ENCODE data around the gene UCK1.
"Not testable (repeated sequence)": the region's sequence is repeated elsewhere in the genome, so short reads cannot be mapped to it uniquely, and the experiment has no call there.

UCK1 gene

DNA sequence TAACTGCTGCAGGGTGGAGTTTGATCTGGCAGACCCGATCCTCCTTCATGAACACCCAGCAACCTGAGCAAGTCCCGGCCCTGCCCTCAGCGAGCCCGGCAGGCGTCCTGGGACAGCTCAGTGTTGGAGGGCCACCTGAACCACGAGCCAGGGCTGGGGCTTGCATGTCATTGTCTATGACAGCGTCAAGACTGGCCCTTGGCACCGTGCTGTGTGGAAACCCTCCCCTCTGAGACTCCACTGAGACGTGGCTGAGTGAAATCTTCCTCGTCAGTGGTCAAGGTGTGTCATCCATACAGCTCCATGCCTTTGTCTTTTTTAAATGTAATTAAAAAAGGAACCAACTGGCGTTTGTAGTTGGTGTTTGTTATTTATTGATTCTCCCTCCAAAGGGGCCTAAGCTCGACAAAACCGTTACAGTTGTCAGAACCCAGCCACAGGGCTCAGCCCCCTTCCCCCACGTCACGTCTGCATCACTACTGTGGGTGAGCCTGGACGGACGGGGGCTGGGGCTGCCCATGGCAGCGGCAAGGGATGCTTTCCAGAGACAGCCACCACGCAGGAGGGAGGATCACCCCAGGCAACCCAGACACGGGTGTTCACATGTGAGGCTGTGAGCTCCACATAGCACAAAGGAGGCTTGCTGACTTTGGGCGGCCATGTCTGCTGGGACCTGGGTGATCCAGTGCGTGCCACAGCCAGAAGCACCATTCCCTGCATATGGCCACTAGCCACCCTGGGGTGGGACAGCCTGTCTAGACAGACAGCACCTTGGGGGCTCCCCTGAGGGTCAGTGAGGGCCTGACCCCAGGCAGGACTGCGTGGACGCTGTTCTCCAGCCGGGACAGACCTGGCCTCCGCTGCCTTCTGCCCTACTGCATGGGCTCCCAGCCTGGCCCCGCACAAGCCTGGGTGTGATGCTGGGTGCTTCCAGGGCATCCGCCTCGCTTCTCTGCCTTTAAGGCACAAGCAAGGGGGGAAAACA is 7.3 kb downstream of the UCK1 start:
- no peak for DNase-seq

DNA sequence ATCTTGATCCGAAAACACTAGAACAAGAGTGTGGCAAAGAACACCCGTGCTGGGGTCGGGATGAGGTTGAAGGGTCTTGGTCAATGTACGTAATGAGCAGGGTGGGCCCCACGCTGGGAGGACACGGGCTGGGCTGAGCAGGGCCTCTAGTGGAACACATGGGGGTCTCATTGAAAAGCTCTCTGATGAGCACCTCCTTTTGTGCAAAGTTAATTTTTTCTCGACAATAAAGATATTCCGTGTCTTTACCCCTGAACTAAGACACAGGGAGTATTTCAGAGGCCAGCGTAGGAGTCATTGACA is 8.0 kb downstream of the UCK1 start:
- DNase-seq, result no peak

DNA sequence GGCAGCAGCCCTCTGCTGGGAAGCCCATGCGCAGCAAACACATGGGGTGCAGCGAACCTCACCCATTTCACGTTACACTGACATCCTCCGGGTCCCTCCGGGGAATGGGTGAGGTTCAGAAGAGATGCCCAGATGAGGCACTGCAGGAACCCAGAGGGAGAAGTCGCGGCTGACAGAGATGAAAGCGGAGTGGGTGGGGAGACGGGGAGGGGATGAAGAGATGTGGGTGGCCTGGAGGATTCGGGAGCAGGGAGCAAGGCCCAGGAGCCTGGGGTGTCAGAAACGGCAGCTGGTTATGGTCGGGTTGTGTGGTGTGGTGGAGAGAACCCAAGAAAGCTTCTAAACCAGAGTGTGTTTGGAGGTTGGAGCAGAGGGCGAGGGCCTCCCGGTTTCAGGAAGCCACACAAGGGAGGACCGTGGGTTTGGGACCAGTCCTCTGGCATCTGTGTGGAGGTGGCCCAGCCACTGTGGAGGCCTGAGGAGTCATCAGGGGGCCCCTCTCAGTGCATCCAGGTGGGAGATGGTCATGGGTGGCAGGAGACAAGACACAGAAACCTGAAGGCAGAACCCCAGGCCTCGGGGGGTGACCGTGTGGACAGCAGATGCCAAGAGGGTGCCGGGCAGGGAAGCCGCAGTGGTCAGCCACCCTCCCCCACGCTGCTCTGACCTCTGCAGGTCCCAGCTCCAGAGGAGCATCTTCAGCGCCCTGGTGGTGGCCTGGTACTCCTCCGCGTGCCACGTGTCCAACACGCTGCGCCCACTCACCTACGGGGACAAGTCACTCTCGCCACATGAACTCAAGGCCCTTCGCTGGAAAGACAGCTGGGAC is 8.6 kb downstream of the UCK1 start:
- DNase-seq, result no peak

DNA sequence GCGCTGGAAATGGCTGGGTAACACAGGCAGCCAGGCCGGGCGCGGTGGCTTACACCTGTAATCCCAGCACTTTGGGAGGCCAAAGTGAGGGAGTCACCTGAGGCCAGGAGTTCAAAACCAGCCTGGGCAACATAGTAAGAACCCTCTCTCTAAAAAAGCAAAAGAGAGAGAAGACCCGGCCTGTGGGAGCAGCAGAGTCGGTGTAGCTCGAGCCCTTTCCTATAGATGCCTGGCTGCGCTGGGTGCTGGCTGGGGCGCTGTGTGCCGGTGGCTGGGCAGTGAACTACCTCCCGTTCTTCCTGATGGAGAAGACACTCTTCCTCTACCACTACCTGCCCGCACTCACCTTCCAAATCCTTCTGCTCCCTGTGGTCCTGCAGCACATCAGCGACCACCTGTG is 9.2 kb downstream of the UCK1 start:
- DNase-seq, result no peak

DNA sequence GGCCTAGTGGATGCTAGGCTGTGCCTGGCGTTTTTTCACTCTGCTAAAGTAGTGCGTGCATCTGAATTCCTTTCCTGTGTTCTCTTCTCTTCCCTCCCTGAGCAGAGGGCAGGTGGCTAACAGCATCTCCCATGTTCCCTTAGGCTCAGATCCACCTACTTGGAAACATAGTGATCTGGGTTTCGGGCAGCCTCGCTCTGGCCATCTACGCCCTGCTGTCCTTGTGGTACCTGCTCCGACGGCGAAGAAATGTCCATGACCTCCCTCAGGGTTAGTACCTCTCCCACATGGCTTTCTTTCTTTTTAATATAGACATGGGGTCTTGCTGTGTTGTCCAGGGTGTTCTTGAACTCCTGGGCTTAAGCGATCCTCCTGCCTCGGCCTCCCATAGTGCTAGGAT is 9.9 kb downstream of the UCK1 start:
- DNase-seq, result no peak

DNA sequence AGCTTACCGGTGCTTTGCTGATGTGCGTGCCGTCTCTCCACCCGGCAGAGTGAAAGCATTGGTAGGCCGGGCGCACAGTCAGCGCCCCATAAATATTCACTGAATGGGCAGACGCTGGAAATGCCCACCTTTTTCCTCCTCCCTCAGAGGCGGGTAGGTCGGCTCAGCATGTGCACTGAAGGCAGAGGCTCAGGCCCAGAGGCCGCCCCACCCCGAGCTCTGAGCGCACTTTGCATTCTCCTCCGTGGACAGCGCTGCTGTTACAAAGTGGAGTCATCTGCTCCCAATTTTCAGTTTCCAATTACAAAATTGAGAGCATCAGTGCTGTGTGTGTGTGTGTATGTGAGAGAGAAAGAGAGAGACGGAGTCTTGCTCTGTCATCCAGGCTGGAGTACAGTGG is 10.6 kb downstream of the UCK1 start:
- no peak for DNase-seq

DNA sequence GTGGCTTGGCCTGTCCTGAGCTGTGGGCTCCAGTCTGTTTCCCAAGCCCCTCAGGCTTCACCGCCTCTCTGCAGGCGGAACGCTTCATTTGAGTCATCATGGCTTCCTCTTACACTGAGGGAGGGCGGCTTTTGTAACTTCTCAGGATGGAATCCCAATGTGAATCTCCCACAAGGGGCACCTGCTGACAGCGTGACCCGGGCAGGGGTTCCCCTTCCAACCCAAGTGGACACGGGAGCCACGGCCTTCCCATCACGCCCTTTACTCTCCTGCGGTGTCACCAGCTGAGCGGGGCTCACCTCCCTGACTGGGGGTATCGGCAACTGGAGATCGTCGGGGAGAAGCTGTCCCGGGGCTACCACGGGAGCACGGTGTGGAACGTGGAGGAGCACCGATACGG is 12.5 kb downstream of the UCK1 start:
- no peak for DNase-seq

DNA sequence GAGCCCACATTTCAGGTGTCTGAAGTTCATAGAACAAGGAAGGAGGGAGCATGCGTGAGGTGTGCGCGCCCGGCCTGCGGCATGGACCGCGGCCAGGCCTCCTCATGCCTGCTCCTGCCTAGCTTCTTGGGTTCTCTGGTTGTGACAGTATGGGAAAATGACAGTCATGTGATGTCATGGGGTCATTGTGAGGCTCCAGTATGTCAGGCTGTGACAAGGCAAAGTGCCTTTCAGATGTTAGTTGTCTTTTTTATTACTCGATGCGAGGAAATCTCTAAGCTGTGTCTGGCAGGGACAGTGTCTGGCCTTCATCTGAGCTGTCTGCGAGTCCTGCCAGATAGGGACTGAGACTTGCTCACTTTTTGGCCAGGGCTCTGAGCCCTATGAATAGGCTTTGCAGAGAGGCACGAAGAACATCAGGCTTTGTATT is 13.3 kb downstream of the UCK1 start:
- DNase-seq, result no peak

DNA sequence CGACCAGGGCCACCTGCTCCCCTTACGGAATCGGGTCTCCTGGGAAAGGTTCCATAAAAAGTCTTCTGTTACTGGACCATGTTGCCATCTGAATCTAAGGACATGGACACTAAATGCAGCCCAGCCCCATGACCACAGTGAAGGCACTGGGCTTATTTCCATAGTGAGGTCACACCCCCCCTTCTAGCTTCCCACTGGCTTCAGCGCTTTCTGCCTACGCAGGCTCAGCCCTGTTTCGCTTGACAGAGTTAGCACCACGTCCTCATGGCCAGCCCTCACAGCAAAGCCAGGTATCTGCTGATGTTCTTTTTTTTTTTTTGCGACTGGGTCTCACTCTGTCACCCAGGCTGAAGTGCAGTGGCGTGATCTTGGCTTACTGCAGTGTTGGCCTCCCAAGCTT is 14.1 kb downstream of the UCK1 start:
- no peak for DNase-seq

DNA sequence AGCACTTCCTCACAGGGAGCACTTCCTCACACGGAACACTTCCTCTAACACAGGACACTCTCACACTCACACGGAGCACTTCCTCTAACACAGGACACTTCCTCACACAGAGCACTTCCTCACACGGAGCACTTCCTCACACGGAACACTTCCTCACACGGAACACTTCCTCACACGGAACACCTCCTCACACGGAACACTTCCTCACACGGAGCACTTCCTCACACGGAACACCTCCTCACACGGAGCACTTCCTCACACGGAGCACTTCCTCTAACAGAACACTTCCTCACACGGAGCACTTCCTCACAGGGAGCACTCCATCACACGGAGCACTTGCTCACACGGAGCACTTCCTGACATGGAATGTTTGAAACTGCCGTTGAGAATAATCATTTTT is 15.0 kb downstream of the UCK1 start:
- DNase-seq, result no peak

DNA sequence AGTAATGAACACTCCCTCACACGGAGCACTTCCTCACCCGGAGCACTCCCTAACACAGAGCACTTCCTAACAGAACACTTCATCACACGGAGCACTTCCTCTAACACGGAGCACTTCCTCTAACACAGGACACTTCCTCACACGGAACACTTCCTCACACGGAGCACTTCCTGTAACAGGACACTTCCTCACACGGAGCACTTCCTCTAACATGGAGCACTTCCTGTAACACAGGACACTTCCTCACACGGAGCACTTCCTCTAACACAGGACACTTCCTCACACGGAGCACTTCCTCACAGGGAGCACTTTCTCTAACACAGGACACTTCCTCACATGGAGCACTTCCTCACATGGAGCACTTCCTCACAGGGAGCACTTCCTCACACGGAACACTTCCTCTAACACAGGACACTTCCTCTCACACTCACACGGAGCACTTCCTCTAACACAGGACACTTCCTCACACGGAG is 15.5 kb downstream of the UCK1 start:
- not testable (repeated sequence) for DNase-seq

DNA sequence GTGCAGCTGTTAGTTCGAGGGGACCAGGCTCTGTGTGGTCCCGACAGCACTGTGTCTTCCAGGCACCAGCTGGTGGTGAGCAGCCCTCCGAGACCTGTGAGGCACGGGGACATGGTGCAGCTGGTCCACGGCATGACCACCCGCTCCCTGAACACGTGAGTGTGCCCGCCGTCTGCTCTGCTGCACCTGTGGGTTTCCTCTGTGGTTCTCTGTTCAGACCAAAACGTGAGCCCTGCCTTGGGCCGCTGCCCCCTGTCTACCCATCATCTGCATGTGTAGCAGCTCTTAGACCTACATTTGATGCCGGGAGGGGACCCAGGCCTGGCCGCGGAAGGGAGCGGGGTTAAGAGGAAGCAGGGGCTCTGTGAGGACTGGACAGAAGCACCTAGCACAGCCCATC is 17.9 kb downstream of the UCK1 start:
- DNase-seq, result no peak

DNA sequence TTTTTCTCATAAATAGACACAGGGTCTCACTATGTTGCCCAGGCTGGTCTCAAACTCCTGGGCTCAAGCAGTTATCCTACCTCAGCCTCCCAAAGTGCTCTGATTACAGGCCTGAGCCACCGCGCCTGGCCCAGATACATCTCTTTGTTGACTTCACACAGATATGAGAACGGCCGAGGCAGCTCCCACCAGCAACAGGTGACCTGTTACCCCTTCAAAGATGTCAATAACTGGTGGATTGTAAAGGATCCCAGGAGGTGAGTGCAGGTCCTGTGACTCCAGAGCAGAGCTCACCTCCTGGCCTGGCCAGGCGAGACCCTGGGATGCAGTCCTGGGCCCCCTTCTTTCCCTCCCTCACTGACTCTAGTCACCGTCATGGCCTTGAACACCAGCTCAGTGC is 19.2 kb downstream of the UCK1 start:
- no peak for DNase-seq

DNA sequence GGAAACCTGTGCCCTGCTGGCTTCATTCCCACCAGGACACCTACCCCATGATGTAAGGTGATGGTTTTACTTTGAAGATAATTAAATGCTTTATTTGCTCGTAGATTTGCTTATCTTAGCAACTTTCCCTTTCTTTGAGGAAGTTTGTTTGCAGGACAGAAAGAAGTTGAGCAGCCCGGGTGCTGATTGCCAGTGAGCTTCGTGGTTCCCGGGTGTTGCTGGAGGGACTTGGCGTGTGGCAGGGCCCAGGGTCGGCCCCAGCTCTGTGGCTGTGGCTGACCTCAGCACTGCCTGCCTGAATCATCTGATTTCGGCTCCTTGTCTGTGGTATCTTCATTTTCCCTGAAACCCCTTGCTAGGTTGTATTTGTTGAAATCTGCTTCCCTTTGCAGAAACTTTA is 19.6 kb downstream of the UCK1 start:
- DNase-seq, result no peak

DNA sequence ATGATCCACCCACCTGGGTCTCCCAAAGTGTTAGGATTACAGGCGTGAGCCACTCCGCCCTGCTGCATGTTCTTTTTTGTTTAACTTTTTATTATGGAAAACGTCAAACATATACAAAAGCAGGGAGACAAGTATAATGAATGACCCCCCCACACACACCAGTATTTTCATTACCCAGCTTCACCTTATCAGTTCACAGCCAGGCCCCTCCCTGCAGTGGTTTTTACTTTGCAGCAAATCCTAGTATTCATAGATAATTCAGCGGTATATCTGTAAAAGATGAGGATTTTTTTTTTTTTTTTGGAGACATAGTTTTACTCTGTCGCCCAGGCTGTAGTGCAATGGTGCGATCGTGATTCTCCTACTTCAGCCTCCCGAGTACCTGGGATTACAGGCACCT is 26.1 kb downstream of the UCK1 start:
- no peak for DNase-seq

DNA sequence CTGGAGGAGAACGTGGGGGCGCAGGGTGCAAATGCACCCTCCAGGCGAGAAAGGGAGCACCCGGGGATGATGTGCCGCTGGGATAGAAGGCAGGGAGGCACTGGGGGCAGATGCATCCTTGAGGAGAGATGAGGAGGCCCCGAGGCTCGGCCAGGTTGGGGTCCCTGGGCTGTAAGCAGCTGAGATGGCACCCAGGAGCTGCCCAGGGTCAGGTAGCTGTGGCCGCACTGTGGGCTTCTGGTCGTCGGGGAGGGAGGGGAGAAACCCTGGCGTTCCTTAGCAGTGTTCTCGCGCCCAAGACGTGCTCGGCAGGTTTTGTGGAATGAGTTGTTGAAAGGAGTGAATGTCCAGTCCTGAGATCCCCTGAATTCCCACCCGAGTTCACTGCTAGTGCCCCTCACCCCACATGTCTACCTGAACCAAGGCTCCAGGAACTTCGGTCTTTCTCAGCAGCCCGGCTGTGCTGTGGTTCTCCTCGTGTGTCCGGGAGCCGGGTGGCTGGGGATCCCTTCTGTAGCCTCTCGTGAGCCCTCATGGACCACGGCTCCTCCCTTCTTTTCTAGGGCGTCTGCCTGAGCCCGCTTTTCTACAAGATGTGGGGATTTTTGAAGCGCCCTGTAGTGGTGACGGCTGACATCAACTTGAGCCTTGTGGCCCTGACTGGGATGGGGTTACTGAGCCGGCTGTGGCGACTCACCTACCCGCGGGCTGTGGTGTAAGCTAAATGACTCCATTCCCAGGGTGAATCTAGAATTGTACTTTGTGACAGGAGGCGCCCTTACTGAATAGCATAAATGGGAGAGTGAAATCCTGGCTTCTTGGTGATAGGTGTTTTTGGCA is 27.2 kb downstream of the UCK1 start:
- DNase-seq, result no peak

DNA sequence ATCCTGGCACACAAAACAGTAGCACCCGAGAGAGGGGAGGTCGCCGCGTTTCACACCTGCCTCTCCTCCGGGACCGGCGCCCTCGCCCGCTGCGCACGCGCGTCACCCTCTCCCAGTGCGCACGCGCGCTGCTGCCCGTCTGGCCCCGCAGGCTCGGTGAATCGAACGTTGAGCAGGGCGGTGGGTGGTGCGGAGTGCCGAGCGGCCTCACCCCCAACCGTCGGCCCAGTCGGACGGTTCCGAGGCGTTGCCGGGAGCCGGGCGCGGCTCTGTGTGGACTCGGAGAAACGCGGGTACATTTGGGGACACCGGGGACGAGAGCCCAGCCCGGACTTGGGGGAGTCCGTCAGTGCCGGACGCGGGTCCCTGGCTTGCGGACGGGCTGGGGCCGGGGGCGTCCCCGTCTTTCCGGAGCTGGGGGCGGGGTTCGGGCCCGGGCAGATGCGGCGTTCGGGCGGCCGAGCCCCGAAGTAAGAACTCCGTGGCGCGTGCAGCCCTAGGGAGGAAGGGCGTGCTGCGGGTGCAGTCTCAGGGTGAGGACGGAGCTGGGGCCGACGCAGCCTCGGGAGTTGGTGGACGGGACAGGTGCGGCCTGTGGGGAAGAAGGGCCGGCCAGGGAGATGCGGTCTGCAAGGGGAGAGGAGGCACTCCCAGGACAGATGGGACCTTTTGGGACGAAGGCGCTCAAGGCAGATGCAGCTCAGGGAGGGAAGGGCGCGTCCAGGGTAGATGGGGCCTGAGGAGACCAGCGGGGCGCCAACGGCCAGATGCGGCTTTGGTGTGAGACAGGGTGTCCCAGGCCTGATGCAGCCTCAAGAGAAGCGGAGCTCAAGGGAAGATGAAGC is 28.1 kb downstream of the UCK1 start, which contains the start of gene POMT1:
POMT1 (plus strand) TSS at position 138 of the 845 bp plus-strand sequence. CDS start 1,301 bp downstream, outside the sequence.
- peak; percentile 83 for DNase-seq

DNA sequence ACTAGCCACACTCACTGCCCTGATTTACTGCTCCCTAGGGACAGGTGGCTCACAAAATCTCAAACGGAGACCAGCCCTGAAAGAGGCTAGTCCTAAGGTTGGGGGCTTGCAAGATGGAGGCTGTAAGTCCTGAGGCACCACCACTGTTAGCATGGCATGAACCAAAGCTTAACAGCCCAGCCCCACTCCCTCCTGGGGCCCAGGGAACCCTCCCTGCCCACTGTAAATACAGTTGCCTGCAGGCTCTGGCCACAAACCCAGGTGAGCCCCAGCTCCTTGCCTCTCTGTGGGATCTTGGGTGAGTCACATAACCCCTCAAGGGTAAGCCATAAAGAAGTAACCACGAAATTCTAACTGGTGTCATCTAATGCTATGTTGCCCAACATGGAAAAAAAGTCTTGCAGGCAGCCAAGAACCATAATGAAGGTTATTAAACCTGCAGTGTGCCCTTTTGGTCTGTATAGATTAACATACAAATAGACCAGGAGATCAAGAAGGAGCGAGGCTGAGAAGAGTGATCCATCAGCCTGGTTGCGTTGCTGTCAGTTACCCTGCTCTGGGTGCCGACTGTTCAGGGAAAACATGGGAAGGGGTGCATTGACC is 30.0 kb downstream of the UCK1 start:
- DNase-seq, result no peak

DNA sequence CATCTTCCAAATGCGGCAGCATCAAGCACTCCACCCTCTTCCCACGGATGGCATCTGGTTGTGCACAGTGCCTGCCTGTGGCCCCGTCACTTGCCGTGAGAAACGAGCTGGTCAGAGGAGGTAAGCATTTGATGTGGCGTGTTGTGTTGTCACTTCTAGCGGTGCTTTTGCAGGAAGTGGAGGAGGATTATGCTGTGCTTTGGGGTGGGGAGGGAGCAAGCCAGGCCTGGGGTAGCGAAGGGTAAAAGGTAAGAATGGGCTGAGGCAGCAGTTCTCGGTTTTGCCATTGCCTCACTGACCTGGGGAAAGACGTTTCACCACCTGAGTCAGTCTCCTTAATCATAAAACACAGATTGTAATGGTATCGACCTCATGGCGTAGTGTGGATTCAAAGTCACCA is 30.7 kb downstream of the UCK1 start:
- no peak for DNase-seq

DNA sequence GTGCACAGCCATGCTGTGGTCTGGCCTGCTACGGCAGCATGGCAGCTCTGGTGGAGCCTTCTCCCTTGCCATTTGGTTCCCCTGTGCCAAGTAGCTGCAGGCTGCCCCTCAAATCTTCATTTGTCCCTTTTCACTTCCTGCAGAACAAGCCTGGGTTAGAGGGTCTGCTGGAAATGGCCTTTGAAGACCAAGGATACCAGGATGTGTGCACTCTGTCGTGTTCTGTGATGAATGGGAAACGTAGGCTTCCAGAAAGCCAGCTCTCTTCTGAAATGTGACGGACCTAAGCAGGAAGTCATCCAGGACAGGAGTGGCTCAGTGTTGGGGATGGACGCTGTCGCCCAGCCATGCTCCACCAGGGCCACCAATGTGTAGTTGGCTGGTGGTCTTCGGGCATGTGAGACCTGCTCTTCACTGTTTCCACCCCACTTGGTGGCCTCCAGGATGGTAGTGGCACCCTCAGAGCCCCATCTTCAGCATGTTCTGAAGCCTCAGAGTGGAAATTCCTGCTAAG is 31.8 kb downstream of the UCK1 start:
- DNase-seq, result no peak

DNA sequence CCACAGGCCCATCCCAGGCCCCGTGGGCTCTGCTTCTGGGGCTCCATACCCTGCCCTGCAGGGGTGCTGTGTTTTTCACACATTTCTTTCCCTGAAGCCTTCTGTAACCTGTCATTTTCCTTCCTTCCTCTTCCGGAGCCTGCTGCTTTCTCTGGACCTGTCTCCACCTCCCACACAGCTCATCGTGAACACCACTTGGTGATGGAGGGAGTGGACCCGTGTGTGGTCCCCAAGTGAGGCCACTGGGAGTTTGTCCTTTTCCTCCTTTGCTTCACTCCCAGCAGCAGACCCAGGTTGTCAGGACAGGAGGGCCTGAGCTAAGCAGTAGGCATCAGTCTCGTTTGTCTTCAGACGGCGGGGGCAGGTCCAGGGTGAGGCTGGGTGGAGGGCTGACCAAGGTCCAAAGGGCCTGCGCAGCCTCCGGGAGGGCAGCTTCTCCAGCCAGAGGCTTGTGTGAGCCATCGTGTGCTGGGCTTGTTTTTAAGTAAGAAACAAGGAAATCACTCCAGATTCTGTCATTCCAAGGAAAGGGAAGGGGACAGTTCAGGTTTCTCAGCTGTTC is 34.1 kb downstream of the UCK1 start:
- DNase-seq, result no peak
